HEK293 (cell line): ENCODE data around the gene NCAPG2.
A peak's percentile ranks its signal among the peaks of the same experiment; 100 is the strongest.

Experiments
- GFI1B ChIP-seq: fragments of 450-650 bp; formaldehyde crosslinking; IDR thresholded peaks from 2 replicates; pipeline ENCODE4 v1.5.1; 2016; ENCODE audit warnings: missing biosample characterization, missing genetic modification characterization
- HOXA7 ChIP-seq: sonication (generic); formaldehyde crosslinking; IDR thresholded peaks from 2 replicates; pipeline ENCODE4 v1.8.1; 2022; ENCODE audit warnings: missing genetic modification reagents, borderline replicate concordance
- KLF10 ChIP-seq: fragments of 450-650 bp; IDR thresholded peaks from 2 replicates; pipeline ENCODE4 v1.5.1; 2018; ENCODE audit warnings: missing biosample characterization, mild to moderate bottlenecking, missing genetic modification characterization
- OVOL3 ChIP-seq: fragments of 450-650 bp; formaldehyde crosslinking; IDR thresholded peaks from 2 replicates; pipeline ENCODE4 v1.5.1; 2016; ENCODE audit warnings: missing biosample characterization, missing genetic modification characterization
- PBX3 ChIP-seq: sonication (generic); formaldehyde crosslinking; IDR thresholded peaks from 2 replicates; pipeline ENCODE4 v1.8.1; 2022; ENCODE audit warnings: mild to moderate bottlenecking, moderate library complexity, missing genetic modification reagents
- PRDM1 ChIP-seq: fragments of 450-650 bp; formaldehyde crosslinking; IDR thresholded peaks from 2 replicates; pipeline ENCODE4; 2016; ENCODE audit warnings: missing biosample characterization, missing genetic modification characterization
- SP3 ChIP-seq: fragments of 450-650 bp; formaldehyde crosslinking; IDR thresholded peaks from 2 replicates; pipeline ENCODE4 v1.5.1; 2016; ENCODE audit warnings: missing biosample characterization, missing genetic modification characterization
- ZBTB11 ChIP-seq: fragments of 450-650 bp; formaldehyde crosslinking; conservative IDR thresholded peaks from 2 replicates; pipeline ENCODE4 v1.5.1; 2016; ENCODE audit warnings: low read depth, missing biosample characterization, missing genetic modification characterization
- ZBTB17 ChIP-seq: fragments of 450-650 bp; formaldehyde crosslinking; IDR thresholded peaks from 2 replicates; pipeline ENCODE4 v1.5.1; 2016; ENCODE audit warnings: missing biosample characterization, missing genetic modification characterization
- ZFHX2 ChIP-seq: fragments of 450-650 bp; formaldehyde crosslinking; conservative IDR thresholded peaks from 2 replicates; pipeline ENCODE4 v1.5.1; 2016; ENCODE audit warnings: missing biosample characterization, missing genetic modification characterization
- ZIC2 ChIP-seq: fragments of 450-650 bp; formaldehyde crosslinking; IDR thresholded peaks from 2 replicates; pipeline ENCODE4 v1.5.1; 2016; ENCODE audit warnings: missing biosample characterization, missing genetic modification characterization
- ZNF10 ChIP-seq: fragments of 450-650 bp; formaldehyde crosslinking; IDR thresholded peaks from 2 replicates; pipeline ENCODE4 v1.5.1; 2017; ENCODE audit warnings: missing biosample characterization, missing genetic modification characterization
- ZNF112 ChIP-seq: fragments of 450-650 bp; formaldehyde crosslinking; IDR thresholded peaks from 2 replicates; pipeline ENCODE4 v1.5.0; 2017; ENCODE audit warnings: missing biosample characterization, missing genetic modification characterization
- ZNF16 ChIP-seq: fragments of 450-650 bp; formaldehyde crosslinking; IDR thresholded peaks from 2 replicates; pipeline ENCODE4 v1.5.1; 2016; ENCODE audit warnings: low read depth, missing biosample characterization, missing genetic modification characterization
- ZNF223 ChIP-seq: fragments of 450-650 bp; formaldehyde crosslinking; IDR thresholded peaks from 2 replicates; pipeline ENCODE4 v1.5.1; 2016; ENCODE audit warnings: missing biosample characterization, missing genetic modification characterization
- ZNF24 ChIP-seq: fragments of 450-650 bp; formaldehyde crosslinking; IDR thresholded peaks from 2 replicates; pipeline ENCODE4 v1.5.1; 2016; ENCODE audit warnings: missing biosample characterization, missing genetic modification characterization
- ZNF292 ChIP-seq: fragments of 450-650 bp; formaldehyde crosslinking; IDR thresholded peaks from 2 replicates; pipeline ENCODE4 v1.5.1; 2016; ENCODE audit warnings: low read depth, missing biosample characterization, missing genetic modification characterization, borderline replicate concordance
- ZNF302 ChIP-seq: fragments of 450-650 bp; formaldehyde crosslinking; IDR thresholded peaks from 2 replicates; pipeline ENCODE4 v1.5.1; 2016; ENCODE audit warnings: missing biosample characterization, missing genetic modification characterization, low read depth
- ZNF473 ChIP-seq: fragments of 450-650 bp; formaldehyde crosslinking; IDR thresholded peaks from 2 replicates; pipeline ENCODE4 v1.5.1; 2017; ENCODE audit warnings: missing biosample characterization, missing genetic modification characterization
- ZNF48 ChIP-seq: fragments of 450-650 bp; formaldehyde crosslinking; IDR thresholded peaks from 2 replicates; pipeline ENCODE4 v1.5.1; 2016; ENCODE audit warnings: missing biosample characterization, missing genetic modification characterization
- ZNF518A ChIP-seq: fragments of 450-650 bp; formaldehyde crosslinking; conservative IDR thresholded peaks from 2 replicates; pipeline ENCODE4 v1.5.1; 2016; ENCODE audit warnings: low read depth, missing biosample characterization, missing genetic modification characterization
- ZNF530 ChIP-seq: fragments of 450-650 bp; formaldehyde crosslinking; IDR thresholded peaks from 2 replicates; pipeline ENCODE4 v1.5.1; 2016; ENCODE audit warnings: low read depth, missing biosample characterization, missing genetic modification characterization
- ZNF558 ChIP-seq: fragments of 450-650 bp; formaldehyde crosslinking; IDR thresholded peaks from 2 replicates; pipeline ENCODE4 v1.5.1; 2016; ENCODE audit warnings: missing biosample characterization, missing genetic modification characterization
- ZNF580 ChIP-seq: fragments of 450-650 bp; formaldehyde crosslinking; IDR thresholded peaks from 2 replicates; pipeline ENCODE4 v1.5.1; 2016; ENCODE audit warnings: missing biosample characterization, missing genetic modification characterization
- ZNF624 ChIP-seq: fragments of 450-650 bp; formaldehyde crosslinking; IDR thresholded peaks from 2 replicates; pipeline ENCODE4 v1.5.1; 2017; ENCODE audit warnings: missing biosample characterization, missing genetic modification characterization
- ZNF670 ChIP-seq: fragments of 450-650 bp; formaldehyde crosslinking; IDR thresholded peaks from 2 replicates; pipeline ENCODE4 v1.5.1; 2016; ENCODE audit warnings: missing biosample characterization, missing genetic modification characterization, low read depth
- ZNF747 ChIP-seq: fragments of 450-650 bp; formaldehyde crosslinking; IDR thresholded peaks from 2 replicates; pipeline ENCODE4 v1.5.1; 2016; ENCODE audit warnings: missing biosample characterization, missing genetic modification characterization
- ZNF76 ChIP-seq: fragments of 450-650 bp; formaldehyde crosslinking; IDR thresholded peaks from 2 replicates; pipeline ENCODE4; 2016; ENCODE audit warnings: low read depth, missing biosample characterization, missing genetic modification characterization, borderline replicate concordance
- ZNF830 ChIP-seq: fragments of 450-650 bp; IDR thresholded peaks from 2 replicates; pipeline ENCODE4 v1.5.0; 2018; ENCODE audit warnings: missing biosample characterization, missing genetic modification characterization, low read depth, mild to moderate bottlenecking, moderate library complexity
- ZNF843 ChIP-seq: fragments of 450-650 bp; formaldehyde crosslinking; IDR thresholded peaks from 2 replicates; pipeline ENCODE4 v1.5.1; 2016; ENCODE audit warnings: missing biosample characterization, missing genetic modification characterization

The NCAPG2 gene

GRCh38 chr7:158704524-158705233 lies at the start of gene NCAPG2 (continued):
- TF ChIP-seq PRDM1 (tag by site-specific recombination), result no peak
- no peak for TF ChIP-seq ZNF24 (tag by site-specific recombination)
- TF ChIP-seq ZNF558 (tag by site-specific recombination), result no peak
- TF ChIP-seq PBX3 (CRISPR knock-in tag), result peak; percentile 22; the same call in 1 of the 2 replicates
- no peak for TF ChIP-seq ZNF16
- TF ChIP-seq ZNF518A (tag by site-specific recombination), result no peak
- TF ChIP-seq ZNF292 (tag by site-specific recombination), result no peak
- no peak for TF ChIP-seq ZNF624
- TF ChIP-seq ZNF76 (tag by site-specific recombination), result peak; percentile 74; the same call in 1 of the 2 replicates
- TF ChIP-seq ZNF10, result peak; percentile 94
- peak; percentile 94 for TF ChIP-seq KLF10 (tag by site-specific recombination)
- peak; percentile 94 for TF ChIP-seq ZIC2 (tag by site-specific recombination)
- peak; percentile 51; the same call in 1 of the 2 replicates for TF ChIP-seq ZBTB11
- TF ChIP-seq ZNF302 (tag by site-specific recombination), result no peak
- TF ChIP-seq ZNF530, result peak; percentile 93
- no peak for TF ChIP-seq ZNF223 (tag by site-specific recombination)
- no peak for TF ChIP-seq GFI1B
- TF ChIP-seq ZNF843 (tag by site-specific recombination), result no peak
- no peak for TF ChIP-seq ZNF830 (tag by site-specific recombination)
- no peak for TF ChIP-seq ZNF747 (tag by site-specific recombination)
- TF ChIP-seq ZNF580 (tag by site-specific recombination), result no peak
- TF ChIP-seq ZNF112 (tag by site-specific recombination), result no peak
- no peak for TF ChIP-seq ZNF473 (tag by site-specific recombination)
- TF ChIP-seq OVOL3 (tag by site-specific recombination), result no peak
- TF ChIP-seq ZBTB17, result no peak; the same call in 1 of the 2 replicates
- TF ChIP-seq ZNF48 (tag by site-specific recombination), result no peak
- TF ChIP-seq ZNF670, result no peak
- peak; percentile 95 for TF ChIP-seq SP3 (tag by site-specific recombination)
- no peak for TF ChIP-seq HOXA7 (CRISPR knock-in tag)
- TF ChIP-seq ZFHX2 (tag by site-specific recombination), result peak; percentile 94
